ENCODE results near the gene MYO1D. TPM values are rescaled to one million over a fixed set of nuclear protein-coding genes. Genes with fewer than 3 reads are reported as not detected.

Gene MYO1D
- total RNA-seq, 2 experiments from 2014 or later, result 0.09 to 0.89 TPM

DNA sequence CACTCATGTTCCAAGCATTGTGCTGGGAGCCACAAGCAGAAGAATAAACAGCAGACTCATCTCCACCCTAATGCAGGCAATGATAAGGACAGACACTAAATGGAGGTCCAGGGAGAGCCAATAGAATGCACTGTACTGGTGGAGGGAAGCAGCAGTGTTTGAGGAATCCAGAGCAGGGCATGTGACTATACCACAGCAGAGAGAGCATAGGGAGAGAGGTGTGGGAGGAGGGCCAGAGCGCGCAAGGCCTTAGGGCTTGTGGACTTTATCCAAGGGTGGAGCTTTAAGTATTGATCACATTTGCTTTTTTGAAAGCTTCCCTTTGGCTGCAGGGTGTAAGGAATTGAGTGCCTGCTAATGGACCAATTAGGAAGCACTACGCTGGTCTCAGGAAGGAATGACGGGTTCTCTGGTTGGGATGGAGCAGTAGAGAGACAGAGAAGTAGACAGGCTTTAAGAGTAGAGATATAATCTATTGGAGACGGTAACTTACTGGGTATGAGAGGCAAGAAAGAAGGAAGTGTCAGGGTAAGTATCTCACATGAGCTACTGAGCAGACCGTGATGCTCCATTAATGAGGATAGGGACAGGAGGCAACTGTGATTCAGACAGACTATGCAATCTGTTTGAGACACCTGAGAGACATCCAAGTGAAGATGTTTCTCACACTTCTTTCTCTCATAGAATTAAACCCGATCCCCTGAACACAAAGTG, 82.2 kb downstream of the MYO1D start:
- POLR2A ChIA-PET, result interaction anchor here (0.6 kb wide), 1 partner anchor 189 kb away, joined by 3 read pairs; no protein-coding TSS in a partner anchor
- Histone ChIP-seq H3K36me3 (ENCODE audit: insufficient read depth, low read length) (no peaks in the 10 kb centered on the region), H3K9me3 (ENCODE audit: low read length) (no peaks in the 10 kb centered on the region), H3K27ac (ENCODE audit: low read depth, low read length, poor library complexity, severe bottlenecking) (no peak overlapping the region), H4K20me1 (ENCODE audit: insufficient read depth, low read length) (no peaks in the 10 kb centered on the region), H2AFZ (ENCODE audit: low read length) (no peak overlapping the region), H3K4me3 (ENCODE audit: low read depth, low read length, poor library complexity, severe bottlenecking) (no peak overlapping the region), H3K4me1 (ENCODE audit: insufficient read depth, low read length, poor library complexity, severe bottlenecking) (no peaks in the 10 kb centered on the region), H3K79me2 (ENCODE audit: insufficient read depth, low read depth, low read length) (no peaks in the 10 kb centered on the region), H3K9me2 (ENCODE audit: insufficient read depth, low read length) (no peaks in the 10 kb centered on the region), H3K4me2 (ENCODE audit: low read length) (no peak overlapping the region)
- DNase-seq (ENCODE audit: low spot score), result no peak
- CTCF ChIA-PET (ENCODE audit: unreplicated experiment), result no interaction called here
- BruUV-seq (replicated peaks), result no TSS peak
- TF ChIP-seq, protein P1, sequence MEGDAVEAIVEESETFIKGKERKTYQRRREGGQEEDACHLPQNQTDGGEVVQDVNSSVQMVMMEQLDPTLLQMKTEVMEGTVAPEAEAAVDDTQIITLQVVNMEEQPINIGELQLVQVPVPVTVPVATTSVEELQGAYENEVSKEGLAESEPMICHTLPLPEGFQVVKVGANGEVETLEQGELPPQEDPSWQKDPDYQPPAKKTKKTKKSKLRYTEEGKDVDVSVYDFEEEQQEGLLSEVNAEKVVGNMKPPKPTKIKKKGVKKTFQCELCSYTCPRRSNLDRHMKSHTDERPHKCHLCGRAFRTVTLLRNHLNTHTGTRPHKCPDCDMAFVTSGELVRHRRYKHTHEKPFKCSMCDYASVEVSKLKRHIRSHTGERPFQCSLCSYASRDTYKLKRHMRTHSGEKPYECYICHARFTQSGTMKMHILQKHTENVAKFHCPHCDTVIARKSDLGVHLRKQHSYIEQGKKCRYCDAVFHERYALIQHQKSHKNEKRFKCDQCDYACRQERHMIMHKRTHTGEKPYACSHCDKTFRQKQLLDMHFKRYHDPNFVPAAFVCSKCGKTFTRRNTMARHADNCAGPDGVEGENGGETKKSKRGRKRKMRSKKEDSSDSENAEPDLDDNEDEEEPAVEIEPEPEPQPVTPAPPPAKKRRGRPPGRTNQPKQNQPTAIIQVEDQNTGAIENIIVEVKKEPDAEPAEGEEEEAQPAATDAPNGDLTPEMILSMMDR (conservative IDR thresholded peaks at IDR 0.05; ENCODE audit: low read length), result no peak
- intact Hi-C loops (cut with micrococcal nuclease; ENCODE audit: unreplicated experiment), result no loop called here

DNA sequence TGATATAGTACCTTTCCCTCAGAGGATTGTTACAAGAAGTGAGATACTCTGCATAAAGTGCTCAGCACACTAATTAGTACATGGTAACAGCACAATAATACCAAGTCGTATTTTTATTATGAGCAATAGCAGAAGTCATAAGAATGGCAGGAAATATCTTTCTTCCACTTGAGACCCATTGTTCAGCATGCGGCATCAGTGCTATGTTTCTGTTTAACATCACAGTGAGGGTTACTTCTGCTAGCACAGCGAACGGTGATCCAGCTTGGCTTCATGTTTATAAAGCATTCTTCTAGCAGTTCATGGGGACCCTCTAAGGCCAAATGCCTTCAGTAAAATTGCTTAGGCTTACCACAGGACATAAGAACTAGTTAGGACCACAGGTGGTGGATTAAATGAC, 83.1 kb downstream of the MYO1D start:
- DNase-seq (ENCODE audit: low spot score), result no peak
- BruUV-seq (replicated peaks), result no TSS peak
- H3K27ac ChIP-seq (ENCODE audit: low read depth, low read length, poor library complexity, severe bottlenecking), result no peak overlapping the region
- H3K4me1 ChIP-seq (ENCODE audit: insufficient read depth, low read length, poor library complexity, severe bottlenecking), result no peaks in the 10 kb centered on the region
- TF ChIP-seq, protein P1 (conservative IDR thresholded peaks at IDR 0.05; ENCODE audit: low read length), result no peak
- no peak for TF ChIP-seq EZH2phosphoT487 (IDR thresholded peaks at IDR 0.05; ENCODE audit: borderline replicate concordance, low read depth, low read length)
- H3K9me2 ChIP-seq (ENCODE audit: insufficient read depth, low read length), result no peaks in the 10 kb centered on the region
- ChIA-PET POLR2A (no interaction called here), CTCF (ENCODE audit: unreplicated experiment) (no interaction called here)
- H3K36me3 ChIP-seq (ENCODE audit: insufficient read depth, low read length), result no peaks in the 10 kb centered on the region
- intact Hi-C loops (cut with micrococcal nuclease; ENCODE audit: unreplicated experiment), result no loop called here
- H2AFZ ChIP-seq (ENCODE audit: low read length), result no peak overlapping the region
- no peak overlapping the region for H3K4me3 ChIP-seq (ENCODE audit: low read depth, low read length, poor library complexity, severe bottlenecking)
- no peaks in the 10 kb centered on the region for H4K20me1 ChIP-seq (ENCODE audit: insufficient read depth, low read length)
- no peak overlapping the region for H3K4me2 ChIP-seq (ENCODE audit: low read length)
- H3K9me3 ChIP-seq (ENCODE audit: low read length), result no peaks in the 10 kb centered on the region
- H3K79me2 ChIP-seq (ENCODE audit: insufficient read depth, low read depth, low read length), result no peaks in the 10 kb centered on the region

DNA sequence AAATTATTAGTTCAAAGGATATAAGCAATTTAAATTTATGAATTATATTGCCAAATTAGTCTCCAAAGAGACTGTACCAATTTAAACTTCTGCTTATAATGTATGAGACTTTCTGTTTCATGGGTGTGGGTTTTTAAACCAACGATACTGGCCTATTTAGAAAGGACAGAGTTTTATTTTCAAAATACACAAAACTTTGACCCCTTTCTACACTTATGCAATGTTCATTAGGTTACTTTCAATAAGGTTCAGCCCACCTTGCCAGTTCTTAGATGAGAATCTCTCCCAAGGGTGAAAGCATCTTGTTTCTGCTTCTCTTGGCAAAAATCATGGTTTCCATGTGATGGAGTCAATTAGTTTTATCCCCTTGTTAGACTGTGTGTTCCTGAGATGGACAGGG, 84.7 kb downstream of the MYO1D start:
- Histone ChIP-seq H3K4me2 (ENCODE audit: low read length) (no peak overlapping the region), H3K36me3 (ENCODE audit: insufficient read depth, low read length) (no peaks in the 10 kb centered on the region), H3K9me3 (ENCODE audit: low read length) (no peaks in the 10 kb centered on the region), H3K79me2 (ENCODE audit: insufficient read depth, low read depth, low read length) (no peaks in the 10 kb centered on the region), H3K4me1 (ENCODE audit: insufficient read depth, low read length, poor library complexity, severe bottlenecking) (no peaks in the 10 kb centered on the region), H2AFZ (ENCODE audit: low read length) (no peak overlapping the region), H3K9me2 (ENCODE audit: insufficient read depth, low read length) (no peaks in the 10 kb centered on the region), H3K27ac (ENCODE audit: low read depth, low read length, poor library complexity, severe bottlenecking) (no peak overlapping the region), H4K20me1 (ENCODE audit: insufficient read depth, low read length) (no peaks in the 10 kb centered on the region), H3K4me3 (ENCODE audit: low read depth, low read length, poor library complexity, severe bottlenecking) (no peak overlapping the region)
- no peak for DNase-seq (ENCODE audit: low spot score)
- intact Hi-C loops (cut with micrococcal nuclease; ENCODE audit: unreplicated experiment), result no loop called here
- BruUV-seq (replicated peaks), result no TSS peak
- ChIA-PET CTCF (ENCODE audit: unreplicated experiment) (no interaction called here), POLR2A (interaction anchor here (0.6 kb wide), 1 partner anchor 566 kb away, joined by 5 read pairs; no protein-coding TSS in a partner anchor)
- TF ChIP-seq, protein P1 (conservative IDR thresholded peaks at IDR 0.05; ENCODE audit: low read length), result no peak
- TF ChIP-seq EZH2phosphoT487 (IDR thresholded peaks at IDR 0.05; ENCODE audit: borderline replicate concordance, low read depth, low read length), result no peak
